Endothelial cell of umbilical vein (primary cell): ENCODE measurements around the gene ULK4. TPM values are rescaled to one million over a fixed set of nuclear protein-coding genes. Genes with fewer than 3 reads are reported as not detected.

Source experiments
- BruUV-seq: library from RNA; stranded (reverse); fragments of 400-500 nt; replicated peaks from 2 replicates; lab custom pipeline; 2021; lab: Mats Ljungman, UMichigan
- CTCF ChIA-PET: fragments of 300-600, 350-600 bp; sonication (Branson Sonifier 250); formaldehyde crosslinking; loops from one replicate; lab custom pipeline; 2021; ENCODE audit warnings: antibody characterized with exemption, inconsistent platforms; lab: Charles Lee
- POLR2A ChIA-PET: fragments of 300-600, 350-600 bp; sonication (Branson Sonifier 250); formaldehyde crosslinking; loops from one replicate; lab custom pipeline; 2021; ENCODE audit warnings: antibody characterized with exemption, inconsistent platforms; lab: Charles Lee
- DNase-seq: peaks from one replicate; pipeline ENCODE4 v3.0.0-alpha.2; 2011; ENCODE audit warnings: low read depth, low spot score
- FAIRE-seq: peaks from 2 replicates; lab custom pipeline; 2011; peaks lifted over from hg19 to GRCh38; lab: Jason Lieb, UNC
- H2AFZ ChIP-seq: 2 replicates; pipeline ENCODE4 v1.6.0; 2012; ENCODE audit warnings: low read depth, low read length, control low read depth, inconsistent platforms
- H3K27ac ChIP-seq: 2 replicates; pipeline ENCODE4 v1.5.1; 2011; ENCODE audit warnings: low read depth, mild to moderate bottlenecking, control low read depth, low read length, moderate library complexity; ENCODE audit not compliant: insufficient read depth
- H3K27me3 ChIP-seq, 2 experiments: 2 replicates each; pipeline versions ENCODE4 v1.6.0 to v1.6.1; 2011; ENCODE audit warnings: low read length in 2 of 2, mixed read lengths in 1 of 2; ENCODE audit not compliant: control insufficient read depth in 2 of 2, insufficient read depth in 2 of 2
- H3K36me3 ChIP-seq, 2 experiments: 2 replicates in 1 of 2; 3 replicates in 1 of 2; pipeline ENCODE4 v1.5.1; 2011; ENCODE audit warnings: low read length in 2 of 2, mild to moderate bottlenecking in 1 of 2, moderate library complexity in 1 of 2; ENCODE audit not compliant: control insufficient read depth in 2 of 2, insufficient read depth in 2 of 2; ENCODE audit errors: extremely low read depth in 1 of 2
- H3K4me1 ChIP-seq: 3 replicates; pipeline ENCODE4 v1.5.1; 2011; ENCODE audit warnings: mild to moderate bottlenecking, low read length; ENCODE audit not compliant: control insufficient read depth, insufficient read depth; ENCODE audit errors: extremely low read depth
- H3K4me2 ChIP-seq: 2 replicates; pipeline ENCODE4 v1.6.1; 2011; ENCODE audit warnings: low read length, control low read depth, mixed read lengths; ENCODE audit not compliant: insufficient read depth
- H3K4me3 ChIP-seq, 3 experiments: fragments of 200-600 bp in 1 of 3; sonication (generic), shearing (Covaris generic) in 1 of 3; replicated peaks in 1 of 3; 2 replicates each; pipeline ENCODE4 v1.5.1; 2011 to 2016; ENCODE audit warnings: control low read depth in 3 of 3, low read length in 3 of 3, mild to moderate bottlenecking in 2 of 3, inconsistent platforms in 1 of 3, low read depth in 1 of 3, moderate library complexity in 1 of 3; ENCODE audit not compliant: insufficient read depth in 1 of 3
- H3K79me2 ChIP-seq: 2 replicates; pipeline ENCODE4 v1.6.0; 2012; ENCODE audit warnings: low read length, inconsistent platforms; ENCODE audit not compliant: control insufficient read depth, insufficient read depth
- H3K9ac ChIP-seq: replicated peaks from 2 replicates; pipeline ENCODE3; 2011; ENCODE audit warnings: low read length, control low read depth; ENCODE audit not compliant: insufficient read depth; ENCODE audit errors: extremely low read depth
- H3K9me1 ChIP-seq: replicated peaks from 3 replicates; pipeline ENCODE4 v1.6.0; 2011; ENCODE audit warnings: mild to moderate bottlenecking, low read length; ENCODE audit not compliant: control insufficient read depth, insufficient read depth; ENCODE audit errors: extremely low read depth
- H3K9me3 ChIP-seq: replicated peaks from 2 replicates; pipeline ENCODE4 v1.5.1; 2012; ENCODE audit warnings: low read length, inconsistent platforms; ENCODE audit not compliant: control insufficient read depth, insufficient read depth
- H4K20me1 ChIP-seq: replicated peaks from 2 replicates; pipeline ENCODE3; 2011; ENCODE audit warnings: mild to moderate bottlenecking, low read length; ENCODE audit not compliant: control insufficient read depth, insufficient read depth; ENCODE audit errors: extremely low read depth
- EZH2 ChIP-seq: IDR thresholded peaks from 2 replicates; pipeline ENCODE4 v1.6.1; 2012; ENCODE audit warnings: borderline replicate concordance, low read depth, mild to moderate bottlenecking, moderate library complexity, low read length, inconsistent platforms; ENCODE audit not compliant: severe bottlenecking
- FOS ChIP-seq: IDR thresholded peaks from 2 replicates; pipeline ENCODE4 v1.6.1; 2011; ENCODE audit warnings: mild to moderate bottlenecking, low read length, moderate library complexity, borderline replicate concordance; ENCODE audit not compliant: insufficient read depth
- GATA2 ChIP-seq: IDR thresholded peaks from 2 replicates; pipeline ENCODE4 v1.7.0; 2011; ENCODE audit warnings: low read depth, mild to moderate bottlenecking, moderate library complexity, mixed read lengths, low read length; ENCODE audit not compliant: insufficient read length, insufficient read depth
- JUN ChIP-seq: IDR thresholded peaks from 2 replicates; pipeline ENCODE4 v1.6.1; 2011; ENCODE audit warnings: borderline replicate concordance, low read depth; ENCODE audit not compliant: insufficient read length, insufficient read depth
- MYC ChIP-seq: IDR thresholded peaks from one replicate; pipeline ENCODE4 v1.6.1; 2011; ENCODE audit warnings: mild to moderate bottlenecking, low read depth, low read length
- POLR2A ChIP-seq: IDR thresholded peaks from 2 replicates; pipeline ENCODE4 v1.6.1; 2012; ENCODE audit warnings: low read depth, mild to moderate bottlenecking, control low read depth, low read length
- POLR2AphosphoS5 ChIP-seq: IDR thresholded peaks from 2 replicates; pipeline ENCODE4 v1.6.1; 2012; ENCODE audit warnings: low read depth, mild to moderate bottlenecking, control low read depth, low read length, moderate library complexity; ENCODE audit not compliant: insufficient read depth
- dilution Hi-C: fragments of 300-500 bp; cut with MboI; formaldehyde crosslinking; loops from one replicate; pipeline ENCODE4 v1.15.0; 2019; ENCODE audit warnings: low sequenced_read_pairs; ENCODE audit not compliant: extremely low pct_ligation_motif_present
- intact Hi-C: fragments of 100-400 bp; cut with micrococcal nuclease; formaldehyde crosslinking; loops from one replicate; pipeline ENCODE4 v1.10.0; 2022
- polyA plus RNA-seq, 4 experiments: library from polyadenylated mRNA; depleted of rRNA in 3 of 4; stranded (reverse) in 3 of 4; unstranded in 1 of 4; fragments of >200 nt; gene quantifications; 2 replicates each; pipeline versions ENCODE4 v1.2.1 to v1.2.3, GENCODE V29; 2011 to 2012; ENCODE audit warnings: missing spikeins in 1 of 4
- total RNA-seq: library from RNA; stranded (reverse); gene quantifications from 2 replicates; pipeline ENCODE4 v1.2.3, GENCODE V29; 2021
- TF ChIP-seq, protein P1 (sequence below), 2 donors: IDR thresholded peaks; 1 replicate in 1 of 2; 2 replicates in 1 of 2; pipeline ENCODE4 v1.5.1; 2011; ENCODE audit warnings: low read length in 2 of 2, mild to moderate bottlenecking in 2 of 2, moderate library complexity in 2 of 2, control low read depth in 1 of 2, inconsistent platforms in 1 of 2, low read depth in 1 of 2; ENCODE audit not compliant: insufficient read depth in 1 of 2; ENCODE audit errors: extremely low read depth in 1 of 2
- TF ChIP-seq, protein P2 (sequence below): IDR thresholded peaks from 2 replicates; pipeline ENCODE4 v1.6.1; 2011; ENCODE audit not compliant: insufficient read depth, insufficient read length

ULK4 gene
- total and polyA plus RNA-seq, 2 donors (not counting 3 experiments of a cell fraction or from before 2014, with no cell fraction given): 3.3 to 16.0 TPM

DNA sequence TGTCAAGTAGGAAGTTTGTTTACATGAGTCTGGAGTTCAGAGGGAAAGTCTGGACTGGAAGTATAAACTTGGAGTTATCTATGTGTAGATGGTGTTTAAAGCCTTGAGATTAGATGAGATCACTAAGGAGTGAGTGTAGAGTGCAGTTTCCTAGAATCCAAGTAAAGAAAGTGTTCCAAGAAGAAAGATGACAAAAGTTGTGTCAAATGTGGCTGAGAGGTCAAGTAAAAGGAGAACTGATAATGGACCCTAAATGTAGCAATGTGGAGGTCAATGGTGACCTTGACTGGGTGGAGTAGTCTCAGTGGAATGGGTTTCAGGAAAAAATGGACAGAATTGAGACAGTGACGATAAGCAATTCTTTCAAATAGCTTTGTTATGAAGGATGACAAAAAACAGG, 39.9 kb upstream of the ULK4 start:
- DNase-seq: no peak
- H3K27me3 ChIP-seq: no peaks in the 10 kb centered on the region
- no peaks in the 10 kb centered on the region for H4K20me1 ChIP-seq
- no peaks in the 10 kb centered on the region for H3K79me2 ChIP-seq
- ChIA-PET POLR2A (no interaction called here), CTCF (interaction anchor here (1.2 kb wide), 1 partner anchor 97 kb away, joined by 3 read pairs; no protein-coding TSS in a partner anchor)
- BruUV-seq: no TSS peak
- no peak overlapping the region for H3K4me3 ChIP-seq
- H3K9me3 ChIP-seq: no peaks in the 10 kb centered on the region
- no peaks in the 10 kb centered on the region for H3K4me1 ChIP-seq
- H3K9me1 ChIP-seq: no peaks in the 10 kb centered on the region
- no peak overlapping the region for H3K27ac ChIP-seq
- no peak overlapping the region for H2AFZ ChIP-seq
- TF ChIP-seq FOS (no peak), GATA2 (no peak), JUN (no peak)
- TF ChIP-seq, protein P1, sequence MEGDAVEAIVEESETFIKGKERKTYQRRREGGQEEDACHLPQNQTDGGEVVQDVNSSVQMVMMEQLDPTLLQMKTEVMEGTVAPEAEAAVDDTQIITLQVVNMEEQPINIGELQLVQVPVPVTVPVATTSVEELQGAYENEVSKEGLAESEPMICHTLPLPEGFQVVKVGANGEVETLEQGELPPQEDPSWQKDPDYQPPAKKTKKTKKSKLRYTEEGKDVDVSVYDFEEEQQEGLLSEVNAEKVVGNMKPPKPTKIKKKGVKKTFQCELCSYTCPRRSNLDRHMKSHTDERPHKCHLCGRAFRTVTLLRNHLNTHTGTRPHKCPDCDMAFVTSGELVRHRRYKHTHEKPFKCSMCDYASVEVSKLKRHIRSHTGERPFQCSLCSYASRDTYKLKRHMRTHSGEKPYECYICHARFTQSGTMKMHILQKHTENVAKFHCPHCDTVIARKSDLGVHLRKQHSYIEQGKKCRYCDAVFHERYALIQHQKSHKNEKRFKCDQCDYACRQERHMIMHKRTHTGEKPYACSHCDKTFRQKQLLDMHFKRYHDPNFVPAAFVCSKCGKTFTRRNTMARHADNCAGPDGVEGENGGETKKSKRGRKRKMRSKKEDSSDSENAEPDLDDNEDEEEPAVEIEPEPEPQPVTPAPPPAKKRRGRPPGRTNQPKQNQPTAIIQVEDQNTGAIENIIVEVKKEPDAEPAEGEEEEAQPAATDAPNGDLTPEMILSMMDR (IDR thresholded peaks at IDR 0.05; ENCODE audit: extremely low read depth in 1 of 2, insufficient read depth in 1 of 2, low read depth in 1 of 2, low read length in 2 of 2): no peak
- TF ChIP-seq, protein P2, sequence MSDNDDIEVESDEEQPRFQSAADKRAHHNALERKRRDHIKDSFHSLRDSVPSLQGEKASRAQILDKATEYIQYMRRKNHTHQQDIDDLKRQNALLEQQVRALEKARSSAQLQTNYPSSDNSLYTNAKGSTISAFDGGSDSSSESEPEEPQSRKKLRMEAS: no peak
- H3K9ac ChIP-seq: no peak overlapping the region
- no peak for FAIRE-seq
- H3K4me2 ChIP-seq: no peak overlapping the region
- intact Hi-C loops (no loop called here), dilution Hi-C loops (no loop called here)
- no peaks in the 10 kb centered on the region for H3K36me3 ChIP-seq

DNA sequence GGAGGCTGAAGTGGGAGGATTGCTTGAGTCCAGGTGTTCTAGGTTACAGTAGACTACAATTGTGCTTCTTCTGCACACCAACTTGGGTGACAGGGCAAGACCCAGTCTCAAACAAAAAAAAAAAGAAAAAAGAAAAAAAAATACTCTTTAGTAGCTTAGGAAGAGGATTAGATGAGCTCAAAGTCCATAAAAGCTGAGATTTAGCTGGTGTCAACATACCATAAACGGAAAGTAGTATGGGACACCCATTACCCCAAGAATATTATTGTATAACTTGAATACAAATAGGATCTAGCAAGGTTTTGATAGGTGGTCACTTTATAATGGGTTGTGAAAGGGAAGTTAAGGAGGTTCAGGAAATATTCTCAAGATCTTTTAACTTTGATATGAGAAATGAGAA, 38.0 kb upstream of the ULK4 start:
- no peaks in the 10 kb centered on the region for H3K9me1 ChIP-seq
- ChIA-PET CTCF (interaction anchor here (0.7 to 1.2 kb wide), 4 partner anchors 10 to 102 kb away, joined by 3 to 5 read pairs (median 4); no protein-coding TSS in a partner anchor), POLR2A (no interaction called here)
- BruUV-seq: no TSS peak
- H3K4me2 ChIP-seq: no peak overlapping the region
- no peaks in the 10 kb centered on the region for H3K79me2 ChIP-seq
- dilution Hi-C loops: no loop called here
- no peak overlapping the region for H3K27ac ChIP-seq
- no peak for FAIRE-seq
- no peak overlapping the region for H3K4me3 ChIP-seq
- H3K36me3 ChIP-seq: no peaks in the 10 kb centered on the region
- no peaks in the 10 kb centered on the region for H4K20me1 ChIP-seq
- no peaks in the 10 kb centered on the region for H3K4me1 ChIP-seq
- H2AFZ ChIP-seq: no peak overlapping the region
- no peak for DNase-seq
- no peaks in the 10 kb centered on the region for H3K27me3 ChIP-seq
- no peak overlapping the region for H3K9ac ChIP-seq
- TF ChIP-seq POLR2A (no peak), GATA2 (no peak), POLR2AphosphoS5 (no peak), JUN (no peak), EZH2 (no peak), FOS (no peak), MYC (no peak)
- TF ChIP-seq, protein P2: no peak
- TF ChIP-seq, protein P1 (IDR thresholded peaks at IDR 0.05; ENCODE audit: extremely low read depth in 1 of 2, insufficient read depth in 1 of 2, low read depth in 1 of 2, low read length in 2 of 2): no peak
- no peaks in the 10 kb centered on the region for H3K9me3 ChIP-seq
- intact Hi-C loops: no loop called here
